HG03066 (cell line): ENCODE measurements around the gene ADAMTS17.

Experiments
- ATAC-seq: cut with Tn5 transposase; IDR thresholded peaks from one replicate; pipeline ENCODE4 v1.9.1; 2021; ENCODE audit warnings: low read depth; ENCODE audit not compliant: unreplicated experiment

ADAMTS17 gene

GRCh38 chr15:100042558-100042957 is 299.2 kb downstream of the ADAMTS17 start:
- ATAC-seq: no peak

- no peak for ATAC-seq
Measured at GRCh38 chr15:100041127-100041828, 300.5 kb downstream of the ADAMTS17 start.

GRCh38 chr15:100039994-100040393 is 301.8 kb downstream of the ADAMTS17 start:
- no peak for ATAC-seq

DNA sequence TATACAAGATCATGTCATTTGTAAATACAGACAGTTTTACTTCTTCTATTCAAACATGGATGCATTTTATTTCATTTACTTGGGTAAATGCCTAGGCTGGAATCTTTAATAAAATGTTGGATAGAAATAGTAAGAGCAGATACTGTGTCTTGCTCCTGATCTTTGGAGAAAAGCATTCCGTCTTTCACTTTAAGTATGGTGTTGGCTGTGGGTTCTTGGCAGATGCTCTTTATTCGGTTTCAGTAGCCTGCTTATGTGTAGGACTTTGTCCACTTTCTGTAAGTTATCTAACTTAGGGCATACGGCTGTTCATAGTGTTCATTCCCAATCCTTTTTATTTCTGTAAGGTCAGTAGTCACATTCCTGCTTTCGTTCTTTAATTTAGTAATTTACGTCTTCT is 303.0 kb downstream of the ADAMTS17 start:
- no peak for ATAC-seq

GRCh38 chr15:100037901-100038300 is 303.9 kb downstream of the ADAMTS17 start:
- ATAC-seq: no peak

DNA sequence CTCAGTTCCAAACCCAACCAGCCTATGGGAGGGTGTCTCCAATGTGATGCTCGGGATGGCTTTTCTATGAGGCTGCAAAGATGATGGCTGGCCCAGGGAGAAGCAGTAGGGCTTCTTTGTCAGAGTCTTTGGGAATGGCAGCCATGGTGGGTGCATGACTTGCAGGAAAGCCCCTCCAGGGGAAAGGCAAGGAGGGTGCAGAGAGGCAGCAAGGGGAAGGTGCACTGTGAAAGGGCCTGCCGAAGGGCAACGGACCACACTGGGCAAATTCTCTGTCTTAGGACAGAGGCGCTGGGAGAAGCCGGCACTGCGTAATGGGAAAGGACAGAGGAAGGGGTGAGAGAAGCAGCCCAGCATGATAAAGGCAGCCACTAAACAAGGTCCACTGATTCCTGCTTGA is 305.8 kb downstream of the ADAMTS17 start:
- no peak for ATAC-seq

GRCh38 chr15:100034191-100034590 is 307.6 kb downstream of the ADAMTS17 start:
- no peak for ATAC-seq

DNA sequence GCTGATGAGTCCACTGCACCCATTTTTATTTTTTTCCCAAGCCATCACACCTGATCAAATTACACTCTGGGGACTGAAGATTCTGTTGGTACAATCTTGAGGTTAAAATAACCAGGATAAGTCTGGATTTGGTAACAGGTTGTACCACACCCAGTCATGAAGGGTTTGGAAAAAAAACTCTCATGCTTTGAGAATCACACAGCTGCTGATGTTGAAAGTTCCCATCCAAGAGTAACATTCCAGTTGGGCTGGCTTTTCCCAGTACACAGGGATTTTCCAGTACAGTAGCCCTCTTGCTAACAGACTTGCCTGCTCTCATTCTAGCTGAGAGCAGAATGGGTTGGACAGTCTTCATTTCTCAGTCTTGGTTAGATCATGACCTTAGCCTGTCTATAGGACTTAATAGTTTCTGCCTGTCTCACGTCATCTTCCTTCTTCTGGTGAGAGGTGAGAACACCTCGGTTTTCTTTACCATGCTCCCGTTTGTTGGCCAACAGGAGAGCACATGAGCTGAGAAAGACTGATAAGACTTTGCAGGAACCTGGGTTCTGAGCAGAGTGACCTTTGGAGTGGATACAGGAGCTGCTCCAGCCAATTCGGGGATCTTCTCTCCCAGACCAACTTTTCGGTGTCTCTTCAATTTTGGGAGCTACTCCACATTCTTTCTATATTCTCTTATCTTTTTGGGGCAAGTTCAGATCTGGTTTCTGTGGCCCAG is 308.5 kb downstream of the ADAMTS17 start:
- ATAC-seq: no peak

GRCh38 chr15:100032358-100033085 is 309.3 kb downstream of the ADAMTS17 start:
- no peak for ATAC-seq

- ATAC-seq: no peak
Measured at GRCh38 chr15:100031665-100032357, 310.0 kb downstream of the ADAMTS17 start.

DNA sequence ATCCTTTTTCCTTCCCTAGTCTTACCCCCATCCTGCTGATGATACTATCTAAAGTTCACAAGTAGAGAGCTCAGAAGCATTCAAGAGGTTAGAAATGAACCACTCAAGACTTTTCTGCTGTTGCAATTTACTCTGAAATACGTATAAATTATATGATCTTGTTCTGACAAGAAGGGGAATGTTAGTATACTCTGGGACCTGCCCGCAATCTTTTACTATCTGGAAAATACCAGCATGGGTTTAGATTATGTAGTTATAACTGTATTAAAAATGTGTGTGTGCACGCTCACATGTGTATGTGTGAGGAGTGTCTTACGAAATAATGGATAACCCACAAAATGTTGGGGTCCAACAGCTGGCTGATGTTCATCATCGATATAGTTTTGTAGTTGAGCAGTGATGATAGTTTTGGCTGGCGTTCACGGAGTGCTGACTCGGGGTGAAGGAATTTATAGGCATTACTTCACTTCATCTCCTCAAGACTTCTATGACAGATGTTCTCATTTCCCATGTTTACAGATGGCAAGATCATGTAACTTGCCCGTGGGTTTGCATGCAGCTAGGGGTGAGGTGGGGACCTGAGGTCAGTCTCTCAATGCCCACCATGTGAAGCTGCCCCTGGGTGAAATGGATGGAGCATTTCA is 311.1 kb downstream of the ADAMTS17 start:
- ATAC-seq: no peak

DNA sequence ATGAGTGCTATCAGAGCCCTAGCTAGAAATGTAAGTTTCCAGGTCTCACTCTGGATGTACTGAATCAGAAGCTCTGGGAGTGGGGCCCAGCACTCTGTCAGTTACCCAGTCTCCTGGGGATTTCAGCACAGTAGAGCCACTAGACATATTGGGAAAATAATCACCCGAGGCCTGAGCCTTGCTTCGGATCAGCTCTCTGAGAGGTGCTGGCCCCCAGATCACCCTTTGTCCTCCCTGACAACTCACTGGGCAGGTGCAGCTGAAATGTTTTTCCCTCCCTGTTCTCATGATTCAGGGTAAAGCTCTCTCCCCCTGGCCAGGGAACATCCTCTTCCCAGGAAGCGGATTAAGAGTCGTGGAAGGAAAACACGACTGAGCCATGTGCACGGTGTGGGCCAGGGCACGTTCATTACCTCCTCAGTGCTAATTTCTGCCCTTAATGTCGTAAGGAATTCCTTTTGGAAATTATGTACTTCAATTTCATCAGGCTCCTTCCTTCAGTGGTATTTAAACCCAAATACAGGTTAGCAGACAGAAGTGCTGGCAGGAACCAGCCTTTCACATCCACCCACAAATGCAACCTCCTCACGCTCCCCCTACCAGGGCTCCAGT is 311.8 kb downstream of the ADAMTS17 start:
- no peak for ATAC-seq

DNA sequence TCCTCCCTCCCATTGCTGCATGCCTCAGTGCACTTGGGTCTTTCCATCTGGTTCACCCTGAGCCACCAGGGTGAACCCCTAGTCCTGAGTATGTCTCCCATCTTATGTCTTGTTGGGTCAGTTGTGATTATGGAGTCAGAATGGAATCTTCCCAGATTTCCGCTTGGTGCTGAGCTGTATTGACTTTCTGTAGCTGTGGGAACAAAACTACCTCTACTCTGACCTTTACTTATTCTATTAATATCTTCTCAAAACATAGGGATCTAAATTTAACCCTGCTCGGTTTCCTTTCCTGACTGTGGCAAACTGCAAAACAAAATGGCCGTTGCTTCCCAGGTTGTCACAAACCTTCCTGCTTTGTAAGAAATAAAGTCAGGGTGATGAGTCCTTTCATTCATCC is 312.7 kb downstream of the ADAMTS17 start:
- no peak for ATAC-seq

- ATAC-seq: no peak
Measured at GRCh38 chr15:100026041-100026440, 315.7 kb downstream of the ADAMTS17 start.

GRCh38 chr15:100022806-100023205 is 319.0 kb downstream of the ADAMTS17 start:
- ATAC-seq: no peak

DNA sequence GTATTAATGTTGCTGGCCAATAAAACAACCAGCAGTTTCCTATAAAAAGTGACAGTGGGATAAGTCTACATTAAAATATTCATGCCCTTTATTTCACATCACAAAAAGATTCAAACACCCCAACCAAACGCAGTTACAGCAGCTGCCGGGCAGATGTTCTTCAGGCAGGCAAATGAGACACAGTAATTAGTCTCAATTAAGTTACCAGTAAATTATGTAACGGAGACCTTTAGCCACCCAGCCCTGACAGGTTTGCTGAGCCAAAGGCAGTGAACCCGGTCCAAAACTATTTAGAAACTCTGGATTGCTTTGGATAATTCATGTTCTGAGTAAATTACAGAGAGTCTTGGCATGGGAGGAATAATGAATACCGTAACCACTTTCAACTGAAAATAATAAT is 319.4 kb downstream of the ADAMTS17 start:
- no peak for ATAC-seq

DNA sequence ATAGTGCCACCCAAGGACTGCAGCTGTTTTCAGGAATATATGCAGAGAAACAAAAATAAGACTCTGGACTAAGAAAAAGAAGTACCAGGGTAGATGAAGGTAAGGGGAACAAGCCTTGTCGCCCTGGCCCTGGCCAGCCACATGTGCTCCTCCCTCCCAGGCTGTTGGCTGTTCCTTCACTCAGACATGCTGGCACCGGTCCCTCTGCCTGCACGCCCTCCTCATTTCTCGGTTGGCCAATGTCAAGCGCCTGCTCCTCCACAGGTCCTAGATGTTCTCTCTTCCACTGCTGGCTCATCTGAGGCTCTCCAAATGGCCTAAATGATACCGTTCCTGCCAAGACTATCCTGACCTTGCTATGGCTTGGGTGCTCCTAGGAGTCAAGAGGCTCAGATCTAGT is 320.1 kb downstream of the ADAMTS17 start:
- no peak for ATAC-seq

GRCh38 chr15:100020614-100021013 is 321.2 kb downstream of the ADAMTS17 start:
- no peak for ATAC-seq

- ATAC-seq: no peak
Measured at GRCh38 chr15:100020189-100020588, 321.6 kb downstream of the ADAMTS17 start.

DNA sequence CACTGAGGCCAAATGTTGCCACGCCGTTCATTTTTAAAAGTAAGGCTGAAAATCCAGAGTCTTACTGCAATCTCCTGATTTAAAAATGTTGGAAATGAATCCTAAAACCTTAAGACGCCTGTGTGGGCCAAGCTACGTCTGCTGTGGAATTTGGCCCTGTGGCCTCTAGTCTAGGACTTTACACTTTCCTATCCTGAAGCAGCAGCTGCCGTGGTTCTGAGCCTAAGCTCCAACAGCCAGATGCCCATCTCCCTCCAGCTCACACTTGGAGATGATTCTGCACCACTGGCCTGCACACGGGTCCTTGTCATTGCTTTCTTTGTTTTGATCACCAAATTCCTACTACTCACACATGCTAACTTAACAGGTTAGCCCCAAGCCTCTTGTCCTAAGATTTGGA is 322.2 kb downstream of the ADAMTS17 start:
- no peak for ATAC-seq
